Measurements from ENCODE around the gene PTS.

The PTS gene

GRCh38 chr11:112253605-112254242, 27.5 kb downstream of the PTS start:
- DNase-seq (ENCODE audit: insufficient read length, low spot score) (no peak), FAIRE-seq (no peak)
- TF ChIP-seq POLR2A (IDR thresholded peaks at IDR 0.05; ENCODE audit: low read depth, low read length) (no peak), SPI1 (IDR thresholded peaks at IDR 0.05; ENCODE audit: low read depth, low read length) (no peak), PAX5 (IDR thresholded peaks at IDR 0.05; ENCODE audit: insufficient read depth, low read length, severe bottlenecking) (no peak), TAF1 (IDR thresholded peaks at IDR 0.05; ENCODE audit: low read depth, low read length) (no peak), POU2F2 (IDR thresholded peaks at IDR 0.05; ENCODE audit: low read depth, low read length) (no peak), POLR2AphosphoS5 (IDR thresholded peaks at IDR 0.05; ENCODE audit: low read depth, low read length) (no peak)

DNA sequence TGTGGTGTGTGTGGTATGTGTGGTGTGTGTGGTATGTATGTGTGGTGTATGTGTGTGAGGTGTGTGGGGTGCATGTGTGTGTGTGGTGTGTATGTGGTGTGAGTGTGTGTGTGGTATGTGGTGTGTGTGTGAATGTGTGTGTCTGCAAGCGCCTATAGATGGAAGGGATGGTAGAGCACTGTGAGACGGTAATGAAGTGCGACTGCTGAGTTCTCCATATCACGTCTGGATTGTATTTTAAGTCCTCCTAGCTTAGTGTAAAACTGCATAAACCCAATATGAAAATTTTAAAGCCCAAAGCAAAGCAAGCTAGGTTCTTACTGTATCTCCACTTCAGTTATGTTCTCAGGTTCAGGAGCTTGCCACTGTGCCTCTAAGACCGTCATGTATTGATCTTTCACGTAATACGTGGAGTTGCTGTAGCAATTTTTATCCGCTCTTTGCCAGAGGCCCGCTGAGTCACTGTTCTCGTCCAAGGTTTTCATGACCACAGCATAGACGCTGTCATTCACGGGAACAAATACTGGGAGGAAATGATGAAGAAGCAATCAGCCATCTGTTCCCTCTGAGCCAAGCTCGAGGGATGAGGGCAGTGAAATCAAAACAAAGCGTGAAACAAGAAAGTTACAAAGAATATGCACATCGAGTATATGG, 29.0 kb downstream of the PTS start:
- no peak for DNase-seq (ENCODE audit: insufficient read length, low spot score)
- FAIRE-seq: no peak

DNA sequence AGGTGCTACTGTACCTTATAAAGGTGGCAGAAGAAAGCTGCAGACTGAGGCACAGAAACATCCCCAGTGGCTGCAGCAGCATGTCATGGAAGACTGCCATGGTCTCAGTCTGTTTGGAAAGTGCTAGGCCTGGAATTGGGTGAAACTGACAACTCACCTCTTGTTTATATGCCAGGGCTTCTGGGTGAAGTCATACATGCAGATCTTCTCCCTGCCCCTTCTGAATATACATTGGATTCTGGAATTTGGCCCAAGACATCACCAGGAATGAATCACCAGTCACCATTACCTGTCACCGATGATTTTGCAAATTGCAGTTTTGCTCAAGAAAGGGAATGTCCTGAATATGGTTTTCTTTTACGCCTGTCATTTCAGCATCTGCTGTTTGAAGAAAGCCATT, 34.3 kb downstream of the PTS start, which contains the start of gene PLET1:
Gene PLET1 (minus strand): TSS at position 371 of the 400 bp plus-strand sequence. CDS start 271 bp downstream, at position 100.
- TF ChIP-seq POLR2AphosphoS5 (IDR thresholded peaks at IDR 0.05; ENCODE audit: low read depth, low read length) (no peak), SPI1 (IDR thresholded peaks at IDR 0.05; ENCODE audit: low read depth, low read length) (no peak), PAX5 (IDR thresholded peaks at IDR 0.05; ENCODE audit: insufficient read depth, low read length, severe bottlenecking) (no peak), POU2F2 (IDR thresholded peaks at IDR 0.05; ENCODE audit: low read depth, low read length) (no peak), TAF1 (IDR thresholded peaks at IDR 0.05; ENCODE audit: low read depth, low read length) (no peak)
- DNase-seq (ENCODE audit: insufficient read length, low spot score) (no peak), FAIRE-seq (no peak)

More for the DNA sequence above, 29.0 kb downstream of the PTS start:
- TF ChIP-seq SPI1 (IDR thresholded peaks at IDR 0.05; ENCODE audit: low read depth, low read length) (no peak), POU2F2 (IDR thresholded peaks at IDR 0.05; ENCODE audit: low read depth, low read length) (no peak), PAX5 (IDR thresholded peaks at IDR 0.05; ENCODE audit: insufficient read depth, low read length, severe bottlenecking) (no peak), POLR2AphosphoS5 (IDR thresholded peaks at IDR 0.05; ENCODE audit: low read depth, low read length) (no peak), TAF1 (IDR thresholded peaks at IDR 0.05; ENCODE audit: low read depth, low read length) (no peak), POLR2A (IDR thresholded peaks at IDR 0.05; ENCODE audit: low read depth, low read length) (no peak)

- DNase-seq (ENCODE audit: insufficient read length, low spot score): no peak
- TF ChIP-seq SPI1 (IDR thresholded peaks at IDR 0.05; ENCODE audit: low read depth, low read length) (no peak), PAX5 (IDR thresholded peaks at IDR 0.05; ENCODE audit: insufficient read depth, low read length, severe bottlenecking) (no peak), POLR2A (IDR thresholded peaks at IDR 0.05; ENCODE audit: low read depth, low read length) (no peak), POLR2AphosphoS5 (IDR thresholded peaks at IDR 0.05; ENCODE audit: low read depth, low read length) (no peak), TAF1 (IDR thresholded peaks at IDR 0.05; ENCODE audit: low read depth, low read length) (no peak), POU2F2 (IDR thresholded peaks at IDR 0.05; ENCODE audit: low read depth, low read length) (no peak)
- no peak for FAIRE-seq
These were observed 39.6 kb downstream of the PTS start for GRCh38 chr11:112265659-112266409.

- no peak for FAIRE-seq
- TF ChIP-seq SPI1 (IDR thresholded peaks at IDR 0.05; ENCODE audit: low read depth, low read length): no peak
- TF ChIP-seq TAF1 (IDR thresholded peaks at IDR 0.05; ENCODE audit: low read depth, low read length): no peak
- no peak for TF ChIP-seq PAX5 (IDR thresholded peaks at IDR 0.05; ENCODE audit: insufficient read depth, low read length, severe bottlenecking)
- no peak for TF ChIP-seq POLR2A (IDR thresholded peaks at IDR 0.05; ENCODE audit: low read depth, low read length)
- no peak for TF ChIP-seq POLR2AphosphoS5 (IDR thresholded peaks at IDR 0.05; ENCODE audit: low read depth, low read length)
- TF ChIP-seq POU2F2 (IDR thresholded peaks at IDR 0.05; ENCODE audit: low read depth, low read length): no peak
- DNase-seq (ENCODE audit: insufficient read length, low spot score): no peak
These were observed 40.2 kb downstream of the PTS start for GRCh38 chr11:112266410-112266778.

DNA sequence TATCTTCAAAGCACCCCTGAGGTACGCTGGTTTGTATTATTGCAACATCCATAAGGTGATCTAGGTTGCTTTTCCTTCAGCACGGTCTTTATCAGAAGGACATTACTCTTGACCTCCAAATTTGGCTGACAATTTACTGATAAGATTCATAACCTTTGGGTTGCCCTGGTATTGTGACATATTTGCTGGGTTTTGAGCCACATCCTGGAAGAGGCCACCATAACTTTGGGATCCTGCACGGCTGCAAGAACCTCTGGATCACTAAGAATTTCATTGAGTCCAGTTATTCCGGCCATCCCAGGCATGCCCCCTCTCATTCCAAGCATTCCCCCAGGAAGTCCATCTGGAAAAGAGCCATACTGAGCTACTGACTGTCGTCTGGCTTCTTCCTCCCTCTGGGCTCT, 41.0 kb downstream of the PTS start:
- TF ChIP-seq POLR2A (IDR thresholded peaks at IDR 0.05; ENCODE audit: low read depth, low read length): no peak
- TF ChIP-seq POU2F2 (IDR thresholded peaks at IDR 0.05; ENCODE audit: low read depth, low read length): no peak
- TF ChIP-seq SPI1 (IDR thresholded peaks at IDR 0.05; ENCODE audit: low read depth, low read length): no peak
- no peak for TF ChIP-seq POLR2AphosphoS5 (IDR thresholded peaks at IDR 0.05; ENCODE audit: low read depth, low read length)
- TF ChIP-seq TAF1 (IDR thresholded peaks at IDR 0.05; ENCODE audit: low read depth, low read length): no peak
- TF ChIP-seq PAX5 (IDR thresholded peaks at IDR 0.05; ENCODE audit: insufficient read depth, low read length, severe bottlenecking): no peak
- DNase-seq (ENCODE audit: insufficient read length, low spot score) (no peak), FAIRE-seq (no peak)

- TF ChIP-seq PAX5 (IDR thresholded peaks at IDR 0.05; ENCODE audit: insufficient read depth, low read length, severe bottlenecking): no peak
- TF ChIP-seq POU2F2 (IDR thresholded peaks at IDR 0.05; ENCODE audit: low read depth, low read length): no peak
- TF ChIP-seq POLR2A (IDR thresholded peaks at IDR 0.05; ENCODE audit: low read depth, low read length): no peak
- no peak for TF ChIP-seq SPI1 (IDR thresholded peaks at IDR 0.05; ENCODE audit: low read depth, low read length)
- TF ChIP-seq POLR2AphosphoS5 (IDR thresholded peaks at IDR 0.05; ENCODE audit: low read depth, low read length): no peak
- no peak for TF ChIP-seq TAF1 (IDR thresholded peaks at IDR 0.05; ENCODE audit: low read depth, low read length)
- no peak for FAIRE-seq
These were observed 42.2 kb downstream of the PTS start for GRCh38 chr11:112268406-112268805.

GRCh38 chr11:112269139-112269538, 42.9 kb downstream of the PTS start:
- DNase-seq (ENCODE audit: insufficient read length, low spot score) (no peak), FAIRE-seq (no peak)
- no peak for TF ChIP-seq TAF1 (IDR thresholded peaks at IDR 0.05; ENCODE audit: low read depth, low read length)
- no peak for TF ChIP-seq PAX5 (IDR thresholded peaks at IDR 0.05; ENCODE audit: insufficient read depth, low read length, severe bottlenecking)
- TF ChIP-seq POLR2AphosphoS5 (IDR thresholded peaks at IDR 0.05; ENCODE audit: low read depth, low read length): no peak
- no peak for TF ChIP-seq SPI1 (IDR thresholded peaks at IDR 0.05; ENCODE audit: low read depth, low read length)
- TF ChIP-seq POU2F2 (IDR thresholded peaks at IDR 0.05; ENCODE audit: low read depth, low read length): no peak
- TF ChIP-seq POLR2A (IDR thresholded peaks at IDR 0.05; ENCODE audit: low read depth, low read length): no peak

More at GRCh38 chr11:112268406-112268805, 42.2 kb downstream of the PTS start:
- no peak for DNase-seq (ENCODE audit: insufficient read length, low spot score)
